Activated CD4-positive, alpha-beta T cell treated with anti-CD3 and anti-CD28 coated beads, Interleukin-2, amount 50 U/mL, for 1 hour (primary cell): ENCODE results near the gene STAG1.
"Not testable (repeated sequence)": the region's sequence is repeated elsewhere in the genome, so short reads cannot be mapped to it uniquely, and the experiment has no call there.

ENCODE experiments used
- DNase-seq: peaks from one replicate; pipeline ENCODE4 v3.0.0-alpha.2; 2020

The STAG1 gene

DNA sequence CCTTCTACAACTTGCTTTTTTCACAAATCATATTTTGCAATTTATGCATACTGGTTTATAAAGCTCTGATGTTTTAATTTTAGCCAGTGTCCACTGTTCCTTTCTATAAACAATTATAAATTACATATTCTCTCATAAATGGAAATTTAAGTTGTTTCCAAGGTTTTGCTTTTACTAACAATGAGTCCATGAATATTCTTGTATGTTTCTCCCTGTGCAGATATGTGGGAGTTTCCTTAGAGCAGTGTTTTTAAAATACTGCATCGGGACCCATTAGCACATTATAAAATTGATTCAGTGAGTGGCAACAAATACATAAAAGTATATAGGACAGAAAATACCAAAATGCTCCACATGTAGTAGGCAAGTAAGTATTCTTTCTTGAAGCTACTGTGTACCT, 266.4 kb downstream of the STAG1 start:
- no peak for DNase-seq

DNA sequence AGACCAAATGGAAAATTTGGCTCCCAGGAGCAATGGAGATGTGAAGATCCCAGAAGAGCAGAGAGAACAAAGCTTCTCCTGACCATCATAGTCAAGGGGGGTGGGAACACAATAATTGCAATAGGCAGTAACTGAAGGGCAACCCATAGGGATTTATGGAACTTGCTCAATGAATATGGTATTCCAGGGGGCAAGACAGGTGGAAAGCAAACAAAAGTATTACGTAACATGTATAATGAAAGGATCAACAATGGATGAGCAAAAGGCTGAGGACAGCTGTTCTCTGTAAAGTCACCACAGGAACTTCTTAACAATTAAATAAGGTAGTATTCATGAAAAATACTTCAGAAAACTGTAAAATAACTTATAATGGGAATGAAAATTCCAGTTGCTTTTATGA, 275.9 kb downstream of the STAG1 start:
- no peak for DNase-seq

DNA sequence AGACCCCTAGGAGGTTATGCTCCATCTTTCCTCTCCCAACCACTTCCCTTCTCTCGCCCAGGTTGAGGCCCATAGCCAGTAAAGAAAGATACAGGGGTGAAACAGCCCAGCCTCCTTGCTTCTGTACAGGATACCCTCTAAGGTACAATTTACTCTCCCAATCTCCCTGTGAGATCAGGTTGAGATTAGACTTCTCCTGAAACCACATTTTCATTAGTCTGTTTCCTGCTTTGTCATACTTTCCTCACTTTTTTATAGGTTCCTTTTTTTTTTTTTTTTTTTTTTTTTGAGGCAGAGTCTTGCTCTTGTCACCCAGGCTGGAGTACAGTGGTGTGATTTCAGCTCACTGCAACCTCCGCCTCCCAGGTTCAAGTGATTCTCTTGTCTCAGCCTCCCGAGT, 277.3 kb downstream of the STAG1 start:
- DNase-seq = not testable (repeated sequence)

DNA sequence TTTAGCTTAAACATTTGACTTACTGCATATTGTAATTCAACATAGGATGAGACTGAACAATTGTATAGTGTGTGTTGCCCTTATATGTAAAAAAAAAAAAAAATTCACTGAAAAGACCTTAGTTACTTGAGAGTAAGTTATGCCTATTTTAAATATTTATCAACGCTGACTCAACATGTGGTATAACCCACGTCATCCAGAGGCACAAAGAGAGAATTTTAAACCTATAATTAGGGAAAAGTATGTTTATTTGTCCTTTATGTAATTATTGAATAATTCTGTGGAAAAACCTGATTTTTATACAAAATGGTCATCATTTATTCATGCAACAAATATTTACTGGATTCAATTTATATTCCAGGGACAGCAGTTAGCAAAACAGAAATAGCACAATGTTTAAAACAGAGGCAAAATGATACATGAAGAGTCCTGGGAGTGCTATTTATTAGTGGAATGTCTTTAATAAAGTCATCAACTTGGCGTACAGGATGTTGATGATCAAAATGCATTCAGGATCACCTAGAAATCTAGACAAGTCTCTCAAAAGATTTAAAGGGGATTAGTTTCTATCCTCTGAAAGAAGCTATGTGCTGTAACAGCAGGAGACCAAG, 278.4 kb downstream of the STAG1 start:
- no peak for DNase-seq

DNA sequence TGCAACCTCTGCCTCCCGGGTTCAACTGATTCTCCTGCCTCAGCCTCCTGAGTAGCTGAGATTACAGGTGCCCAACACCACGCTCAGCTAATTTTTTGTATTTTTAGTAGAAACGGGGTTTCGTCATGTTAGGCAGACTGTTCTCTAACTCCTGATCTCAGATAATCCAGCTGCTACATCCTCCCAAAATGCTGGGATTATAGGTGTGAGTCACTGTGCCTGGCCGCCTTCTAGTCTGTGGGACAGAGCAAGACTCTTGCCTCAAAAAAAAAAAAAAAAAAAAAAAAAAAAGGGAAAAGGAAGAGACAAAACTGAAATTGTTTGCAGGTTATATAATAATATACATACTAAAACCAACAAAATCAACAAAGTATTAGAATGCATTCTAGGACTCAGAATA, 286.9 kb downstream of the STAG1 start:
- no peak for DNase-seq

DNA sequence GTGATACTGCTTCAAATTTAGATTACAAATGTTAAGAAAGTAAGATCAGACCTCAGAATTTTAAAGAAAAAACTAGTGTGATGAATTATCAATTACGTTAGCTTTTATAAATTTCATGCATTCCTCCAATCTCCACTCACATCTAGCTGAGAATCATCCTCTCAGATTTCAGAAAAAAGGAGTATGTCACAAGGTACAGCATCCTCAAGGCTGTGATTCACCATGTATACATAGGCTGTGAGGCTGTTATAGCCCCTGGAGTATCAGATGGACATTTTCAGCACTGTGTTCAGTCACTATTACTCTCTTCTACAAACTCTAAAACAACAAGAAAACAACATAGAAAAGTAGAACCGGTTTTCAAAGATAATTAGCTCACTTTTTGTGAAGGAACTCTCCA, 287.7 kb downstream of the STAG1 start:
- DNase-seq = no peak

DNA sequence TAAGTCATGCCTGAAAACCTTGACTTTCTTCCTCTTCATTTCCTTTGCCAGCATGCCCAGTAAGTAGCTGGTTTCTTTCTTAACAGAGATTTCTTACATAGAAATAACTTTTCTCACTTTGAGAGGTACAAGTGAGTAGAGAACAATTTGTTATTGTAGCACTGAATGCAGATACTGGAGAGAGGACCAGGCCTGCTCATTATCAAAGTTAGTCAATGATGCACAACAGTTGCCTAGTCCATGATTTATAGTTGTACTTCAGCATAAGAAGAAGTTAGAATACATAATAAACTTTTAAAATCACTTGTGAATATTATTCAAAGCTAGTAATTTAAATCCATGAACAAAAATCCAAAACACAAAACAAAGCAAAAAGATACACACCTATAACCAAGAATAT, 289.0 kb downstream of the STAG1 start:
- DNase-seq = no peak

DNA sequence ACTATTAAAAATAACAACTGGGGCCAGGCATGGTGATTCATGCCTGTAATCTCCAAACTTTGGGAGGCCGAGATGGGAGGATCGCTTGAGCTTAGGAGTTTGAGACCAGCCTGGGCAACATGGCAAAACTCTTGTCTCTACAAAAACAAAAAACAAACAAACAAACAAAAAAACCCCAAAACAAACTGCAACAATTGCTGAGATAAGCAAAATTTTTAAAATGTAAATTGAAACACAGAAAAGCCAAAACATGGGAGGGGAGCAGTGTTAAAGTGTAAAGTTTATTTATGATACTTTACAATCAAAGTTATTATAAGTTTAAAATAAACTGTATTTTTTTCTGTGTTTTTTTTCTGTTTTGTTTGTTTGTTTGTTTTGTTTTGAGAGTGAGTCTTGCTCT, 294.4 kb downstream of the STAG1 start:
- no peak for DNase-seq

DNA sequence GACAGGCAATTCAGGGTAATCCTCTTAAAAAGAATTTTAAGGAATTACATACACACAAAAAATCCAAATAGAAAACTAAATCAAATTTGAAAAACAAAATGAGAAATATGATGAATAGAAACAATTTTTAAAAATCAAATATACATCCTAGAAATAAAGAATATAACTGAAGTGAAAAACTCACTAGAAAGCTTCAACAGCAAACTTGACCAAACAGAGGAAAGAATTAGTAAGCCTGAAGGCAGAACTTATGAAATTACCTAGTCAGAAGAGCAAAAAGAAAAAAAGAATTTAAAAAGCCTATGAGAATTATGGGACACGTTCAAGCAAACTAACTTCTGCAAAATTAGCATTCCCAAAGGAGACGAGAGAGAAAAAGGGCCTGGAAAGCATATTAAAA, 296.0 kb downstream of the STAG1 start:
- no peak for DNase-seq

DNA sequence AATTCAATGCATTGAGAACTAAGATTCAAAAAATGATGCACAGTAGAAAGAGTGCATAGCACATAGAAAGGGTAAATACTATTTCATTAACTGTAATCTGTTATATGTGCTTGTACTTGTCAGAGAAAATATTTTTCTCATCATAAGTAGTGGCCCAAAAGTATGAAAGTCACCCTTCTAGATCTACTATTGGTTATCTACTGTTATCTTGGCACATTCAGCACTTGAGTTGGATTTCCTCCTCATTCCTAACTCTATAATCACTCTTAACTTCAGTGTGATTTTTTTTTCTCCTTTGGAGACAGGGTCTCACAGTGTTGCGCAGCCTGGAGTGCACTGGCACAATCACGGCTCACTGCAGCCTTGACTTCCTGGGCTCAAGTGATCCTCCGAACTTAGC, 307.6 kb downstream of the STAG1 start:
- no peak for DNase-seq

DNA sequence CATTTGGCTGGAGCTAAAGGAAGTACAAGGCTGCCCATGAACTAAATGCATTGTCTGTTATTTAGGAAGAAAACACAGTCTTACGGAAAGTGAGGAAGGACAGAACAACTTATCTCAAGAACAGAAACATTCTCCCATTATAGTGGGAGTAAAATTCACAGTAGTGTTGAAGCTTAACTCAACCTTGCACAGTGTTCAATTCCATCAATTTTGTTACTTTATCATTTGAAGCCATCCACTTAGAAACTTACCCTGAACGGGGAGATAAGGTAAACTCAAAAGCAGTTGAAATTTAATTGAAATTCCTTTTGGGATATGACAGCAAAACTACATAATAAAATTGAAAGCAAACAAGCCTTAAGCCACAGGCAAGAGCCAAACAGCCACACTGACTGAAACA, 315.1 kb downstream of the STAG1 start:
- DNase-seq = no peak

DNA sequence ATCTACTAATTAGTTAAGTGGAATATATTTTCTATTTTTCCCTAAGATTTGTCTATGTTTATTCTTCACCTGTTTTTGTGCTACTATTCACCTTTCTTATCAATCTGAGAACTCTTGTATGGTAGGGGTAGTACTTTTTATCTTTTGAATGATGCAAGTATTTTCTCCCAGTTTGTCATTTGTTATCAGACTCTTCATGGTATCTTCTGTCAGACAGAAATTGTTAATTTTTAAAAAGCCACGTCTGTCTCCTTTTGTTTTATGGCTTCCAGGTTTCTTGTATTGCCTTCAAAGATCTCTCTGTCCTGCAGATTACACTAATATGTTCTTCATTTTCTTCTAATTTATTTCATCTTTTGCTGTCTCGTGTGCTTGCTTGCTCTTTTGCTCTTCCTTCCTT, 317.7 kb downstream of the STAG1 start:
- no peak for DNase-seq

DNA sequence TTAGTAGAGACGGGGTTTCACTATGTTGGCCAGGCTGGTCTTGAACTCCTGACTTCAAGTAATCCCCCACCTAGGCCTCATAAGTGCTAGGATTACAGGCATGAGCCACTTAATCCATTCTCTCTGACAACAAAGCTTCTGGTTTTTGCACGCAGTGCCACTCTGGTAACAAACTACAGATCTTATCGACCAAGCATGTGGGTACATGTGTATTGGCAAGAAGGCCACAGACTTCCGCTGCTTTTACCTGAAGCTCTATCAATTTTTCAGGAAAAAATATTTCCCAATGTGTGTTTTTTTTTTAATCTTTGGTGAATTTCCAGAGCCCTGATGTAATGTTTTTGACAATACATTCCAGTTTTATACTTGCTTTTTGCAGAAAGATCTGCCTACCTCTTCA, 319.5 kb downstream of the STAG1 start:
- DNase-seq = no peak

DNA sequence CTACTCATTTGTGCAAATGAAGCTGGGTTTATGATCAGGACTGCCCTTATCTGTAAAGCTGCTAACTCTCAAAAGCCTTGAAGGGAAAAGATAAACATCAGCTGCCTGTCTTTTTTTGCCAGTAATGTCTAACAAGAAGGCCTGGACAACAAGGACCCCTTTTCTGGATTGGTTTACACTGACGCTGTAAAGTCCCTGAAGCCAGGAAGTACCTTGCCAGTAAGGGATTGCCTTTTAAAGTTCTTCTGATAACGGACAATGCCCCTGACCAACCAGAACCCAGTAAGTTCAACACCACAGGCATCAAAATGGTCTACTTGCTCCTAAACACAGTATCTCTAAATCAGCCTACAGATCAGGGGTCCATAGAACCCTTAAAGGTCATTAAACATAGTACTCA, 324.0 kb downstream of the STAG1 start:
- no peak for DNase-seq

DNA sequence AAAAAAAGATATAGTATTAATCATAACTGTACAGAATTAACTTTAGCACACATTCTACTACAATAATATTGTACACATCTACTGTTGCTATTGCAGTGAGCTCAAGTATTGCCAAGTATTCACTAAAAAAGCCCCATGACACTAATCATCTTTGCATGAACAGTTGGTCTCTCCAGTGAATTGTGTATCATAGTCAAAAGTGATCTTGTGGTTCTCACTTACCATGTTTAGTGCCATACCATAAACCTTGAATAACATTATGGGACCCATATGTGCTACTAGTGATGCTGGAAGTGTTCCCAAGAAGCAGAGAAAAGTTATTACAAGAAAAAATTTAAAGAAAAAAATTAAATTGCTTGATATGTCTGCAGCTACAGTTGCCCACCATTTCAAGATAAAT, 324.9 kb downstream of the STAG1 start:
- DNase-seq = no peak

DNA sequence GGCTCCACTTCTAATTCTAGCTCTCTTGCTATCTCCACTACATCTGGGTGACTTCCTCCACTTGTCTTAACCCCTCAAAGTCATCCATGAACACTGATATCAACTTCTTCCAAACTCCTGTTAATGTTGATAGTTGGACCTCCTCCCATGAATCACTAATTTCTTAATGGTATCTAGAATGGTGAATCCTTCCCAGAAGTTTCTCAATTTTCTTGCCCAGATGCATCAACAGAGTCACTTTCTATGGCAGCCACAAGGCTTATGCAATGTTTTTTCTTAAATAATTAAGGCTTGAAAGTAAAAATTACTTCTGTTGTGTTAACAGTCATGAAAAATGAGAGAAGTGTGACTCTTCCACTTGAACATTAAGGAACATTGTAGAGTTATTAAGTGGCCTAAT, 337.7 kb downstream of the STAG1 start:
- no peak for DNase-seq

DNA sequence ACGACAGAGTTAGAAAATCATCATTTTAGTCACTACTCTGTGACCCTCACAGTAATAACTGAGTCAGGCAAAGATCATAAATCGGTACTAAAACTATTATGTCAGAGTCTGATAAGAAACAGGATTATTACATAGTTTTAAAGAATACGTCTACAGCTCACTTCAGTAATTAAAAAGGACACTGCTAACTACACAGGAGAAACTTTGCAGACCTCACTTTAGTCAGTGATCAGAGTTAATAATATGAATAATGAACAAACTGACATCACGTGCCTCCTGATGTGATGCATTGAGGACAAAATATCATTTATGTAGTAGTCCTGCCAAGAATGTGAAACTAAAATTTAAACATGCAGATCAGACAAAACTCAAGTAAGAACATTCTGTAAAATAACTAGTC, 339.9 kb downstream of the STAG1 start:
- no peak for DNase-seq

DNA sequence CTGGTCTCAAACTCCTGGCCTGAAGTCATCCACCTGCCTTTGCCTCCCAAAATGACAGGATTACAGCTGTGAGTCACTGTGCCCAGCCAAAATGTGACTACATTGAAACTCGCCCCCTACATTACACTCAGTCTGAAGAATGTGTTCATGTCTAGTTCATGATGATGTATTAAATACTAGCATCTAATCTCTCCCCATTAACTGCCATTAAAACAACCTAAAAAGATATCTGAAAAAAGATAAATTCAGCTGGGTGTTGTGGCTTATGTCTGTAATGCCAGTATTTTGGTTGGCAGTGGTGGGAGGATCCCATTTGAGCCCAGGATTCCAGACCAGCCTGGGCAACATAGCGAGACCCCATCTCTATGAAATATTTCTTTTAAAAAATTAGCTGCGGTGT, 342.6 kb downstream of the STAG1 start:
- no peak for DNase-seq

DNA sequence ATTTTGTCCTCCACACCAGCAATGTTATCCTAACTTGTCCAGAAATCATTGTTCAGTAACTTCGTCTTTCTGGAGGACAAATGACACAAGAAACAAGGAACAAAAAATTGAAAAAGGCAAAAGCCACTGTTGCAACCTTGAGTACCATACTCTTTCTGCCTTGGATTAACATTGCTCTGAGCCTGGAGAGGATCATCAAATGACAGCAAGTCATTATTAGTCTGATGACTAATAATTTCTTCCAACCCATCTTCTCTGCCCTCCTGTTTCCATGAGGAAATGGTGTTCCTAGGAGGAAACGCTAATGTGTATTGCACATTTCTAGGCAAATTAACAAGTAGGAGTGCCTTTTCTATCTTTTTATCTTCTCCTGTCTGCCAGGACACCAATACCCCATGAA, 348.1 kb downstream of the STAG1 start:
- DNase-seq = no peak

DNA sequence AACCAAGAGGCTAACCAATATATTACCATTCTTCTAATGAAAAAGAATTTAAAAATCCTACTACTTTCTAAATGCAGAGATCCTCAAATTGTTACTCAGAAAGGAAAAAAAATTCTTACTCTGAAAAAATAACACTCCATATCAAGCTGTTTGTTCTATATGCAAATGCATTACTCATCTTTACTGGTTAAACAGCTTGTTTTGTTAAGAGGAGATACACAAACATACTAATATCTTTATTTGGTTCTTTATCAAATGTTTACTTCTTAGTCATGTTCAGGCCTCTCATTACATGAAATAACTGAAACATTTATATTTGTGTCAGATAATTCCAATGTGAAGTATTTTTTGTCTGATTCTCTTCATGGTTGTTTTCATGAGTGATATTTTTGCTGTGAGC, 355.3 kb downstream of the STAG1 start:
- DNase-seq = no peak

DNA sequence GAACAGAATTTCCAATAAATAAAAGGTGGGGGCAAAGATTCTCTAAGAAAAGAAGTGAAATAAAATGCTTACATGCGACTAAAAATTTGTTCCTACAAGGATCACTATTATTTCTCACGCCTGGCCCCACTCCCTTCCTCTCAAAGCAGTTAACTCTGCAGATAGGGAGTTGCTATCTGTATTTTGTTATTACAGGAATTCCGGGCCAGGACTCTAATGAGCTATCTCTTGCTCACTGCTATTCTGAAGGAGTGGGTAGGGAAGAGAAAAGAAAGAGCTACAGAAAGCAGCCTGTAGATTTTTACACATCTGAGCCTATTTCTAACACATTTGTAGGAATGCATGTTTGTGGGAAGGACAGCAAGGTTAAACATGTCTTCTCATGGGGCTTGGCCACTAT, 361.6 kb downstream of the STAG1 start:
- no peak for DNase-seq

DNA sequence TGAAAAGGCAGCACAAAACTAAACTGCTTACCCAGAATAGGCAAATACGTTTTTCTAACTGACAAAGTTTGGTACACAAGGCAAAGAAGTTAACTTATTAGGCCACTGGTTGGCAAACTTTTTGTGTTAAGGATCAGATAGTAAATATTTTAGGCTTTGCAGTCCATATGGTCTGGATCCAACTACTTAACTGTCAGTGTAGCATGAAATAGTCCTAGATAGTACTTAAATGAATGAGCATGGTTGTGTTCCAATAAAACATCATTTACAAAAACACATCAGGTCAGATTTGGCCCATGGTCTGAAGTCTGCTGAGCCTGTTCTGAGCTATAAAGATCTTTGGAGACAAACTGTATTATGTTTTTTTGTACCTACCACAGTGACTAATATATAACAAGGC, 365.1 kb downstream of the STAG1 start:
- no peak for DNase-seq

DNA sequence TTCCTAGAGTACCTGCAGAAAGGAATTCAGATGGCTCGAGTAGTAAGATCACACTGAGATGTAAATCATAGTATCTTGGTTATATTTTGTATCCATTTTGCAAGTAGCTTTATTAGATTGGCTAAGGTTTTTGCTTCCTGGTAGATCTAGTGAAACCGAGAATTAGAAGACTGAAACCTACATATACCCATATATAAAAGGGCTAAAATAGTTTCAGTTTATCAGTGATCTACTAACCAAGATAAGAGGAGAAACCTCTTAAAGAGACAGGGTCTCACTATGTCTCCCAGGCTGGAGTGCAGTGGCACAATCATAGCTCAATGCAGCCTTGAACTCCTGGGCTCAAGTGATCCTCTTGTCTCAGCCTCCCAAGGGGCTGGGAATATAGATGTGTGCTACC, 366.7 kb downstream of the STAG1 start:
- DNase-seq = no peak

DNA sequence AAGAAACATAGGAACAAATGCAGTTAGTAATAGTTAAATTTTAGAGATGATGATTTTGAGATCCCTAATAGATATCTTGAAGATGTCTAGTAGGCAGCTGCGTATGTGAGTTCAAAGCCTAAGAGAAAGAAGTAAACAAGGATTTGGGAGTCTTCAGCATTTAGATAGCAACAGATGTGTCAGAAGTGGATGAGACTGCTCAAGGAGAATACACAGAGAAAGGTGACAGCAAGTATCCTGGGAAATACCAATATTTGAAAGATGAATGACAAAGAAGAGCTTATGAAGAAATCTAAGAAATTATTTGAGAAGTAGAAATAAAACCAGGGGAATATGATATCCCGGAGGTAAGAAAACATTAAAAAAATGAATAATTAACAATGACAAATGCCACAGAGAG, 371.1 kb downstream of the STAG1 start:
- no peak for DNase-seq

DNA sequence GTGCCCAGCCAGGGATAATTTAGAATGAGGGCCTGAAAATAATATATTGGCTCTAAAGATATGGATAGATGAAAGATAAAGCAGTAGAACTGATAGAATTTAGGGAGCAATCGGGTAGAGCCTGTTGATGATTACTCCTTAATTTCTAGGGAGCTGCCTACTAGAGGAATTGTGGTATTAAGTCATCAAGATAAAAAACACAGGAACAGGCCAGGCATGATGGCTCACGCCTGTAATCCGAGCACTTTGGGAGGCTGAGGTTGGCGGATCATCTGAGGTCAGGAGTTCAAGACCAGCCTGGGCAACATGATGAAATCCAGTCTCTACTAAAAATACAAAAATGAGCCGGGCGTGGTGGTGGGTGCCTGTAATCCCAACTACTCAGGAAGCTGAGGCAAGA, 371.6 kb downstream of the STAG1 start:
- no peak for DNase-seq

DNA sequence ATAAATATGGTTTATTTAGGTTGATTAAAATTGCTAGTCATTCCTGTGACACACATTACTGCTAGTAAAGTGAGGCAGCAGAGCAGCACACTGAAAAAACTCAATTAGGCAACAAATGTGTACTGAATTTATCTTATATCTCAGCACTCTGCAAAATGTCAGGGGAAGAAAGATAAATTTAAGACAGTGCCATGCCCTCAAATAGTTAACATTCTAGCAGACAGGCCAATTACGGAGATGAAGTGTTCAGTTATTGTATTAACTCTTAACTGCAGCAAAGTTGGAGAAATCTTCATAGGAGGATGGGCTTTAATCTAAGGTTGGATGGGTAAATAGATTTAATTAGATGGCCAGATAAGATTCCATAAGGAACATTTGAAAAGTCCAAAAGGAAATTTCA, 374.2 kb downstream of the STAG1 start:
- no peak for DNase-seq
